ENCODE results near the gene PALS1.

GRCh38 chr14:67253076-67253635 lies 11.9 kb downstream of the PALS1 start:
- TF ChIP-seq CTCF (IDR thresholded peaks at IDR 0.05) = no peak
- no peak for TF ChIP-seq POLR2A (IDR thresholded peaks at IDR 0.05)
